NCI-H1417 treated with DMSO at 0.1 percent for 48 hours (cell line): ENCODE measurements around the gene HNRNPA3.
"Not testable (repeated sequence)": the region's sequence is repeated elsewhere in the genome, so short reads cannot be mapped to it uniquely, and the experiment has no call there.

Experiments
- DNase-seq: peaks from one replicate; lab custom pipeline; 2025; lab: John Stamatoyannopoulos, UW

Gene HNRNPA3

GRCh38 chr2:177232098-177232704 is 19.6 kb downstream of the HNRNPA3 start:
- no peak for DNase-seq

GRCh38 chr2:177234267-177234666 is 21.7 kb downstream of the HNRNPA3 start:
- no peak for DNase-seq

GRCh38 chr2:177235855-177236437 is 23.4 kb downstream of the HNRNPA3 start:
- DNase-seq = no peak

- no peak for DNase-seq
Observed at GRCh38 chr2:177237932-177238331, 25.3 kb downstream of the HNRNPA3 start.

DNA sequence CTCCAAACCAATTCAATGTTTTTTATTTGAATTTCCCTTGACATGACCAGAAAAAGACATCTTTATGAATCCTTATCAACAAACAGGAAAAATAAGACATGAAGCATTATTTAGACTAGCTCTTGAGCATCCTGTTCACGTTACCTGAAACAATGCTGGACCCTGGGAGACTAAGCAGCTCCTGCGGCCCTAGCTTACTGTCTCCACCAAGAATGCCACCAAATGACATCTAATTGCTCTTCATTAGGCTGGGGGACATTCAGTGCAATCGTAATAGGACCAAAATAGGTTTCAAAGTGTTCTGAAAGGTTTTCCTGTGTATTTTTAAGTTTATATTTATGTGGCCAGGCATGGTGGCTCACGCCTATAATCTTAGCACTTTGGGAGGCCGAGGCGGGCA is 26.5 kb downstream of the HNRNPA3 start:
- no peak for DNase-seq

DNA sequence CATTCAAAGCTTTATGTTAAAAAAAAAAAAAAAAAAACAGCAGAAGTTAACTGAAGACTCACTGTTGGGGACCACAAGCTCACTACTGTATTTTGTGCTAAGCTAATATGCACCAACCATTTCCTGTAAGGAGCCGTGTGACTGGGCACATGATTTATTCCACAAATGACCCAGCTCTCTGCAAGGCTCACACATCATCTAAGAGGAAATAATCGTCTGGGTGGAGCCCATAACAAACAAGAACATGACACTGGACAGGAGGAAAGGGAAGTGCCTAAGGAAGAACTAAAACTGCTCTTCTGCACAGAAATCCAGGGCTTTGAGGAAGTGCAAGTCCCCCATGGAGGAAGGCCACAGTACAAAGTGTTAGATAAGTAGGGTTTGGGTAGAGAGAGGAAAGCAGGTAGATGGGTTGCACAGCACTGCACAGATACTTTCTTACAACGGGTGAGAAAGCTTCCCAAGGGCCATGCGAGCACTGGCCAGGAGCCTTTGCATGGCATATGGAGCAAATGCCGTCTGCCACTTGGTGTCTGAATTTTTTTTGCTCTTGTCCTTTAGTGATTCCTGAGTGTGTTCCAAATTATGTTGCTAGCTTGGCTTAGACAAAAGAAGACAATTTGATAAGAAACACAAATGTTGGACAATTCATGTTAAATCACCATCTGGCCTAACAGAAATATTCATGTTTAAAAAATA is 27.5 kb downstream of the HNRNPA3 start:
- DNase-seq = no peak

DNA sequence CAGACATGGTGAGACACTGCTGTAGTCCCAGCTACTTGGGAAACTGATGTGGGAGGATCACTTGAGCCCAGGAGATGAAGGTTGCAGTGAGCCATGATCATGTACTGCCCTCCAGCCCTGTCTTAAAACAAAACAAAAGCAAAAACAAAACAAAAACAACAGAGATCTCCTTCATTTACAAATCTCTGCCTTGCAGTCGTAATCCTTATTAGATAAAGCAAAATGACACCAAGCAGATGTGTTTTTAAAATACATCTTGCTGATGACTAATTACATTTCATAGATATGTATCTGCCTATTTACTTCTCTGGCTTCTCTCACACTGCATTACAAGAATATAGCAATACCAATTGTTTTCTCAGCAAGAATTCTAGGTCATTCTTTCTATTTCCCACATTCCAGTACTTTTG is 29.1 kb downstream of the HNRNPA3 start:
- DNase-seq = no peak

- DNase-seq = no peak
Observed at GRCh38 chr2:177242121-177242987, 29.8 kb downstream of the HNRNPA3 start.

- DNase-seq = no peak
Observed at GRCh38 chr2:177243073-177243472, 30.5 kb downstream of the HNRNPA3 start.

DNA sequence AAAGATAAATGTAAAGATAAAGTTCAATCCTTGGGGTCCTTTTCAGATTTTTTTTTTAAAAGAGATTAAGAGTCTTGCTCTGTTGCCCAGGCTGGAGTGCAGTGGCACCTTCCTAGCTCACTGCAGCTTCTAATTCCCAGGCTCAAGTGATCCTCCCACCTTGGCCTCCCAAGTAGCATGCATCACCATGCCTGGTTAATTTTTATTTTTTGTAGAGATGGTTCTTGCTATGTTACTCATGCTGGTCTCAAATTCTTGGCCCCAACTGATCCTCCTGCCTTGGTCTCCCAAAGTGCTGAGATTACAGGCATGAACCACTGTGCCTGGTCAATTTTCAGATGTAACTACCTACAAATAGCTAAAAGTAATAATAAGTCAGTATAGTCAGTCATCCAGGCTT is 30.9 kb downstream of the HNRNPA3 start:
- no peak for DNase-seq

GRCh38 chr2:177244244-177244771 is 31.7 kb downstream of the HNRNPA3 start:
- no peak for DNase-seq

DNA sequence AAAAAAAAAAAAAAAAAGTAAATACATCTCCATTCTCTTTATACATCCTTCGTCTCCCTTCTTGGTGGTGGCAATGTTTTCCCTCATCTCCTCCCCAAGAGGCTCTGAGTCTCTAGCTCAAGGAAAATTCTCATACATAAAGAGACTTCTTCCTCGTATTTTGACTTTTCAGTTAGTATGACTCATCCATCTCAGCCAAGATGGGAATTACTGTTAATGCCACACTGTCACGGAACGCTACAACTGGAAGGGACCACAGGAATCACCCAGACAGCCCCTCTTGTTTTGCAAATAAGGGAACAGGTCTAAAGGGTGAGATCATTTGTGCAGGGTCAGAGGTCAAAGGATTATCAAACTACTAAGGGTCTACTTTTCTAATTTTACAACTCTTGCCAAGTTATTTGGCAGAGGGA is 32.4 kb downstream of the HNRNPA3 start:
- DNase-seq = no peak

DNA sequence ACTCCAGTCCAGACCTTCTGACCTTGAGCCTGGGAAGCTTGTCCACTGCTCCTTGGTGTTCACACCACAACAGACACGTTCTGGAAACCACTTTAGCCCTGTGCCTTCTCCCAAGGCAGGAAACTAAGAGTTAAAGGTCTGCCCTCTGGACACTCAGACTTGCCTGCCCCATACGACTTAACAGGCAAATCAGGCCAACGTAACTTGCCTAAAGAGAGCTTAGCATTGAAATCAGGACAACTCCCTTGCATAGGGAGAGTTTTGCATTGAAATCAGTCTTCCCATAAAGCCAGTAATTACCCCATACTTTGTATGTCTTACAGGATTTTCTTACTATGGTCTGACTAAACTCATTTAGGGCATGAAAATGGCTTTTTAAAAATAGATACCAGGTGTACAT is 33.4 kb downstream of the HNRNPA3 start:
- DNase-seq = no peak

DNA sequence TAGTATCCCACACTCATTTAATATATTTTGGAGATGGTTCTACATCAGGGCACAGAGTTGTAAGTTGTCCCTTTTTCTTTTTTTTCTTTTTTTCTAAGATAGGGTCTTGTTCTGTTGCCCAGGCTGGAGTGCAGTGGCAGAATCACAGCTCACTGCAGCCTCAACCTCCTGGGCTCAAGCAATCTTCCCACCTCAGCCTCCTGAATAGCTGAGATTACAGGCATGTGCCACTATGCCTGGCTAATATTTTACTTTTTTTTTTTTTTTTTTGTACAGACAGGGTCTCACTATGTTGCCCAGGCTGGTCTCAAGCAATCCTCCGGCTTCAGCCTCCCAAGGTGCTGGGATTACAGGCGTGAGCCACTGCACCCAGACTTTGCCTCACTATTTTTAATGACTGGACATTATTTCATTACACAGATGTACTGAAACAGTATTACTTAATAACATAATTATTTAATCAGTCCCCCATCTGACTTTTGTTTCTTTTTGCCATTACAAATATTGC is 34.0 kb downstream of the HNRNPA3 start:
- DNase-seq = not testable (repeated sequence)

GRCh38 chr2:177247693-177248262 is 35.2 kb downstream of the HNRNPA3 start:
- no peak for DNase-seq

DNA sequence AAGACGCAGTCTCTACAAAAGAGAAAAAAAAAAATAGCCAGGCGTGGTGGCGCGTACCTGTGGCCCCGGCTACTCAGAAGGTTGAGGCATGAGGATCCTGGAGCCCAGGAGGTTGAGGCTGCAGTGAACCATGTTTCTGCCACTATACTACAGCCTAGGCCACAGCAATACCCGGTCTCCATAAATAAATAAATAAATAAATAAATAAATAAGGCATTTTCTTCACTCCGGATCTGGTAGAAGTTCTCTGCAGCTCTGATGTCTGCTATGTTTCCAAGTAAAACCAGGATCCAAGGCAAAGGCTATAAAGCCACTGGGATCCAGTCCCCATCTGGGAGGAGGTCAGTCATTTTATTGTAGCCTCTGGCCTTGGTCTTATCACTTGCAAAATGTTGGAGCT is 36.4 kb downstream of the HNRNPA3 start:
- DNase-seq = no peak

- no peak for DNase-seq
Observed at GRCh38 chr2:177250461-177250860, 37.9 kb downstream of the HNRNPA3 start.

GRCh38 chr2:177251165-177251542 is 38.6 kb downstream of the HNRNPA3 start:
- DNase-seq = no peak

GRCh38 chr2:177252808-177253531 is 40.4 kb downstream of the HNRNPA3 start:
- DNase-seq = no peak

DNA sequence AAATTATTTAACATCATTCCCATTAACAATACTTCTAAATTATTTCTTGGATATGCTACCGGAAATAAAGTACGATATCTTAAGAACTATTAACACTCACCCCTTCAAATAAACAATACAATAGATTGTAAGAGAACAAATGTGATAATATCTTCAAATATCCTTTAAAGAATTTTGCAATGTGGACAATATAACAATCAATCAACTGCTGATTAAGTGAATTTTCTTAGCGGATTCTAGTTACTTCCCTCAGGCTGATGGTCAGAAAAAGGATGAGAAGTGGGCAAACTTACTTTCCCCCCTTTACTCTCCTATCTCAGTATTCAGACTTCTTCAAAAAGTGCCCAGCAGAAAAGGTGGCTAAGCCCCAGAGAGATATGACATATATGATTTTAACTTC is 41.1 kb downstream of the HNRNPA3 start:
- DNase-seq = no peak
